GM19238 (cell line): ENCODE results near the gene DNHD1.

ENCODE experiments used
- DNase-seq: peaks from one replicate; pipeline ENCODE4 v3.0.0; 2011; ENCODE audit warnings: low spot score; ENCODE audit not compliant: insufficient read length

Gene DNHD1

GRCh38 chr11:6586434-6587359 is 89.6 kb downstream of the DNHD1 start:
- no peak for DNase-seq

- no peak for DNase-seq
Measured at GRCh38 chr11:6587360-6587953, 90.4 kb downstream of the DNHD1 start.

GRCh38 chr11:6588018-6588417 is 90.9 kb downstream of the DNHD1 start:
- no peak for DNase-seq

GRCh38 chr11:6594142-6594768 is 97.2 kb downstream of the DNHD1 start:
- no peak for DNase-seq

GRCh38 chr11:6596239-6596877 is 99.3 kb downstream of the DNHD1 start:
- DNase-seq, result no peak

GRCh38 chr11:6598555-6598954 is 101.5 kb downstream of the DNHD1 start:
- no peak for DNase-seq

- DNase-seq, result no peak
Measured at GRCh38 chr11:6599449-6599848, 102.4 kb downstream of the DNHD1 start.

GRCh38 chr11:6599881-6600390 is 102.9 kb downstream of the DNHD1 start:
- no peak for DNase-seq

GRCh38 chr11:6601041-6601461 is 104.0 kb downstream of the DNHD1 start:
- DNase-seq, result no peak

- no peak for DNase-seq
Measured at GRCh38 chr11:6602096-6602940, 105.2 kb downstream of the DNHD1 start.

GRCh38 chr11:6603287-6604080 is 106.4 kb downstream of the DNHD1 start, which contains the start of the genes ILK and RRP8:
Gene ILK (plus strand): TSS chr11:6603774. CDS start chr11:6604272, 498 bp downstream.
Gene RRP8 (minus strand): TSS chr11:6603616. CDS start chr11:6603502, 114 bp downstream.
- peak; percentile 90 for DNase-seq

GRCh38 chr11:6604081-6604626 is 107.1 kb downstream of the DNHD1 start:
- peak; percentile 54 for DNase-seq

GRCh38 chr11:6604790-6605189 is 107.7 kb downstream of the DNHD1 start:
- no peak for DNase-seq

GRCh38 chr11:6606471-6607189 is 109.5 kb downstream of the DNHD1 start:
- peak; percentile 55 for DNase-seq

GRCh38 chr11:6607190-6607795 is 110.2 kb downstream of the DNHD1 start:
- no peak for DNase-seq

- DNase-seq, result no peak
Measured at GRCh38 chr11:6608011-6608410, 110.9 kb downstream of the DNHD1 start.

- DNase-seq, result no peak
Measured at GRCh38 chr11:6608726-6609501, 111.8 kb downstream of the DNHD1 start.
